Coronary artery (tissue), 2 donors: ENCODE results near the gene UGT1A7.

ENCODE experiments used
- DNase-seq: peaks from one replicate; pipeline ENCODE4 v3.0.0-alpha.2; 2017; ENCODE audit warnings: low spot score
- H3K27ac ChIP-seq, 2 donors: fragments of 200-600 bp; sonication (generic); one replicate each; pipeline ENCODE4 v1.5.1; 2016 to 2019
- H3K4me3 ChIP-seq: fragments of 200-600 bp; sonication (generic); 2 replicates; pipeline ENCODE4 v1.5.1; 2016; ENCODE audit warnings: mild to moderate bottlenecking, moderate library complexity
- TF ChIP-seq, protein P1 (sequence below): fragments of 200-600 bp; sonication (generic); IDR thresholded peaks from one replicate; pipeline ENCODE4 v1.5.1; 2019; ENCODE audit warnings: antibody characterized with exemption

UGT1A7 gene

DNA sequence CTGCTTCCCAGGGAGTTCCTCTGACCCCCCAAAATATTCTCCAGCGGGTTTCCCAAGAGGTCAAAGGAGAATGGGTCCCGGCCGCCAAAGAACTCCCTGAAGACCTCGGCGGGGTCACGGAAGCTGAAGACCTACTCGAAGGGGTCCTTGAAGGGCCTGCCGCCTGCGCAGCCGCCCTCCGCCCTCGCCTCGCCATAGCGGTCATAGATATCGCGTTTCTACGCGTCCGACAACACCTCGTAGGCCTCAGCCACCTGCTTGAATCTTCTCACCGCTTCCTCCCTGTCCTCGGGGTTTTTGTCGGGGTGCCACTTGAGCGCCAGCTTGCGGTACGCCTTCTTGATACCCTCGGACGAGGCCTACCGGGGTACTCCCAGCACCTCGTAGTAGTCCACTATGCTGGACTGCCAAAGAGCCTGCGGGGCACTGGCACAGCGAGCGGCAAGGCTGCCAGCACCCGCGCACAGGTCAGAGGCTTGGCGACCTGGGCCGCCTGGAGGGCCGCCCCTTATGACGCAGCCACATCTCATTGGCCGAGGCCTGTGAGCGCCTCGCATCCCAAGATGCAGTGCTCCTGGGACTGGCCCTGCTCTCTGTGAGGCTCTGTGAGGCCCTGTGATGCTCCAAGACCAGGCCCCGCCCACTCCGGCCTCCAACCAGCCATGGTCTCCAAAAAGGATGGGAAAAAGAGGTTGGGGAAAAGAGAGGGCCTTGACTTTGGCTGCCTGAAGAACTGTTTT lies 73.3 kb downstream of the UGT1A7 start:
- no peak for DNase-seq
- Histone ChIP-seq H3K27ac (no peak overlapping the region), H3K4me3 (no peak overlapping the region)
- TF ChIP-seq, protein P1, sequence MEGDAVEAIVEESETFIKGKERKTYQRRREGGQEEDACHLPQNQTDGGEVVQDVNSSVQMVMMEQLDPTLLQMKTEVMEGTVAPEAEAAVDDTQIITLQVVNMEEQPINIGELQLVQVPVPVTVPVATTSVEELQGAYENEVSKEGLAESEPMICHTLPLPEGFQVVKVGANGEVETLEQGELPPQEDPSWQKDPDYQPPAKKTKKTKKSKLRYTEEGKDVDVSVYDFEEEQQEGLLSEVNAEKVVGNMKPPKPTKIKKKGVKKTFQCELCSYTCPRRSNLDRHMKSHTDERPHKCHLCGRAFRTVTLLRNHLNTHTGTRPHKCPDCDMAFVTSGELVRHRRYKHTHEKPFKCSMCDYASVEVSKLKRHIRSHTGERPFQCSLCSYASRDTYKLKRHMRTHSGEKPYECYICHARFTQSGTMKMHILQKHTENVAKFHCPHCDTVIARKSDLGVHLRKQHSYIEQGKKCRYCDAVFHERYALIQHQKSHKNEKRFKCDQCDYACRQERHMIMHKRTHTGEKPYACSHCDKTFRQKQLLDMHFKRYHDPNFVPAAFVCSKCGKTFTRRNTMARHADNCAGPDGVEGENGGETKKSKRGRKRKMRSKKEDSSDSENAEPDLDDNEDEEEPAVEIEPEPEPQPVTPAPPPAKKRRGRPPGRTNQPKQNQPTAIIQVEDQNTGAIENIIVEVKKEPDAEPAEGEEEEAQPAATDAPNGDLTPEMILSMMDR = no peak

DNA sequence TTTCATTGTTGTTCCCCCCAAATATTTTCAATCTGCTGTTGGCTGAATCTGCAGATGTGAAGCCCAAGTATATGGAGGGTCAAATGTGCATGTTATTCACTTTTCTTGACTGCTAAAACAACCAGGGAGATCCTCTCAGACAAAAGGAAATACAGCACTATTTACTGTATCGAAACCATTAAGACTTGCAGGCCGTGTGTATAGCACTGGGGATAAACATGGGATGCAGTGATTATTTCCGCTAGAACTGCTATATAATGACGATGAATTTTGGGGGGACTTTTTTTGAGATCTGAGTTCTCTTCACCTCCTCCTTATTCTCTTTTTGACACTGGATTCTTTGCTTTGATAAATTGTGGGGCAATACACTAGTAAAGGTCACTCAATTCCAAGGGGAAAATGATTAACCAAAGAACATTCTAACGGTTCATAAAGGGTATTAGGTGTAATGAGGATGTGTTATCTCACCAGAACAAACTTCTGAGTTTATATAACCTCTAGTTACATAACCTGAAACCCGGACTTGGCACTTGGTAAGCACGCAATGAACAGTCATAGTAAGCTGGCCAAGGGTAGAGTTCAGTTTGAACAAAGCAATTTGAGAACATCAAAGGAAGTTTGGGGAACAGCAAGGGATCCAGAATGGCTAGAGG lies 74.9 kb downstream of the UGT1A7 start:
- H3K27ac ChIP-seq = no peak overlapping the region
- TF ChIP-seq, protein P1 = no peak
- H3K4me3 ChIP-seq = no peak overlapping the region
- no peak for DNase-seq

DNA sequence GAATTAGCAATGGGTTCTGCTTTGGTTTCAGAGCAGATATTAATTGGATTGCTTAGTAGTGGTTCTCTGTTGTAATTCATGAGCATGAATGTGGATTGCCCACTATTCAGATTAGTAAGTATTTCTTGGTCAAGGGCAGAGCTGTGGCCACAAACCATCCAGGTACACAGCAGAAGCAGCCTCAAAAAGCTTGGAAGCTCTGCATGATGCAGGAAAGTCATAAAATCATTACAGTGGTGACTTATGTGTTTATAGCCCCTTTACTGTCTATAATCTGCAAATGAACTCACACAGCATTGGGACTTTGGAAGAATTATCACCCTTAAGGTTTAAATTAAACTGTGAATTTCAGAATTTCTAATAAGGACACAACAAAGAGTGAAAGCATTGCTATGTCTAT lies 76.4 kb downstream of the UGT1A7 start:
- no peak overlapping the region for H3K27ac ChIP-seq
- TF ChIP-seq, protein P1 = no peak
- DNase-seq = no peak
- H3K4me3 ChIP-seq = no peak overlapping the region

DNA sequence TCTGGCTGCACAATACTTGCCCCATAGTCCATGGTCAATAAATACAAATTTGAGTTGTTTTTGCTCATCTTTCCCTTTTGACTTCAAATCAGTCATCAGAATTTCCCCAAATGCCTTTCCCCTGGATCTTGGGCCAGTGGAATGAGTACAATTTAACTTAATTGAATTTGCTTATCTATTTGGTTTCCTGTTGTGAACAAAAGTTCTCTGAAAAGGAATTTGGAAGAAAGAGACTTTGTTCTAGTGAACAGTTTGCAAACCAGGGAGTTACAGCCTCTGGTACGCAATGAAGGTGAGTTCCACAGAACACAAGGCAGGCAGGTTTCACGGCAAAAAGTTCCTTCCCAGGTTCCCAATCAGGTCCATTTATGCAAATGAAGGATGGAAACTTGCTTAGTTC lies 77.1 kb downstream of the UGT1A7 start:
- no peak for DNase-seq
- TF ChIP-seq, protein P1 = no peak
- no peak overlapping the region for H3K4me3 ChIP-seq
- H3K27ac ChIP-seq = no peak overlapping the region

DNA sequence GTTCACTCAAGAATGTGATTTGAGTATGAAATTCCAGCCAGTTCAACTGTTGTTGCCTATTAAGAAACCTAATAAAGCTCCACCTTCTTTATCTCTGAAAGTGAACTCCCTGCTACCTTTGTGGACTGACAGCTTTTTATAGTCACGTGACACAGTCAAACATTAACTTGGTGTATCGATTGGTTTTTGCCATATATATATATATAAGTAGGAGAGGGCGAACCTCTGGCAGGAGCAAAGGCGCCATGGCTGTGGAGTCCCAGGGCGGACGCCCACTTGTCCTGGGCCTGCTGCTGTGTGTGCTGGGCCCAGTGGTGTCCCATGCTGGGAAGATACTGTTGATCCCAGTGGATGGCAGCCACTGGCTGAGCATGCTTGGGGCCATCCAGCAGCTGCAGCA lies 78.3 kb downstream of the UGT1A7 start, which contains the start of gene UGT1A1:
Gene UGT1A1, plus strand, starts transcription at position 228 of the 400 bp plus-strand sequence. Its CDS starts 18 bp downstream, at position 246.
- DNase-seq = no peak
- Histone ChIP-seq H3K4me3 (no peak within 1 kb of the TSS), H3K27ac (no peak within 1 kb of the TSS)
- TF ChIP-seq, protein P1 = no peak

DNA sequence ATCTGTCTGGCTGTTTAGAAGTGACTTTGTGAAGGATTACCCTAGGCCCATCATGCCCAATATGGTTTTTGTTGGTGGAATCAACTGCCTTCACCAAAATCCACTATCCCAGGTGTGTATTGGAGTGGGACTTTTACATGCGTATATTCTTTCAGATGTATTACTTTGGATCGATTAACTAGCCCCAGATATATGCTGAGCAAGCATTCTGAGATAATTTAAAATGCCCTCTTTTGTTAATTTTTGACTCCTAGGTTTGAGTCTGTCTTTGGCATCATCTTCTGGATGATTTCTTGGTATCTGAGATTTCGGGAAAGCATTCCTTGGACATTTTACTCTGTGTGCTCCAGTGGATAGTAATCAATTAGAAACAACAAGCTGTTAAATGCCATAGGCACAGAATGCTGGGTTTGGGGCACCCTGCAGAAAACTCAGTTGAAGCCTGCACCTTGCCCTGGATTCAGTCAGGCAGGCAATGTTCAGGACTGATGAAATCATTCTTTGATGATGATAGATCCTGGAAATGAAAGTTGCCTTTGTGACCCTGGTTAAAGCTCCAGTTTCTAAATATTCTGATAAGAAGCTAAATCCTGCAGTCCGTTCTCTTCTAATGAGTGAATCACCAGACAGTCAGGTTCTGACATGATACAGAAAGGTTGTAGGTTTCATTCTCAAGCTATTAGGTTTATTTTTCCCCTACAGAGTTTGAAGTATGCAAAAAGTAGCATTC lies 79.5 kb downstream of the UGT1A7 start:
- H3K27ac ChIP-seq = no peak overlapping the region
- TF ChIP-seq, protein P1 = no peak
- no peak for DNase-seq
- no peak overlapping the region for H3K4me3 ChIP-seq
